Lower lobe of right lung (tissue), 2 donors: ENCODE data around the gene SF3B6. TPM values are rescaled to one million over a fixed set of nuclear protein-coding genes. Genes with fewer than 3 reads are reported as not detected.
"Not testable (repeated sequence)": the region's sequence is repeated elsewhere in the genome, so short reads cannot be mapped to it uniquely, and the experiment has no call there.

Experiments used
- ATAC-seq, 2 donors: fragments of 200-7000 bp; cut with Tn5 transposase; one replicate each; pipeline ENCODE4 v1.9.1; 2020 to 2022; ENCODE audit warnings: mild to moderate bottlenecking in 2 of 2, moderate library complexity in 2 of 2
- DNase-seq: peaks from one replicate; pipeline ENCODE4 v3.0.0-alpha.2; 2020
- H3K27ac ChIP-seq: fragments of 200-600 bp; one replicate; pipeline ENCODE4 v1.8.0; 2022
- H3K27me3 ChIP-seq: fragments of 200-600 bp; one replicate; pipeline ENCODE4 v1.8.0; 2022; ENCODE audit warnings: low read depth
- H3K36me3 ChIP-seq: fragments of 200-600 bp; one replicate; pipeline ENCODE4 v1.8.0; 2022; ENCODE audit warnings: mild to moderate bottlenecking
- H3K4me1 ChIP-seq: fragments of 200-600 bp; one replicate; pipeline ENCODE4 v1.8.0; 2022
- H3K4me3 ChIP-seq: fragments of 200-600 bp; one replicate; pipeline ENCODE4 v1.8.0; 2022; ENCODE audit warnings: mild to moderate bottlenecking
- H3K9me3 ChIP-seq: fragments of 200-600 bp; one replicate; pipeline ENCODE4 v1.8.0; 2022
- intact Hi-C: fragments of 100-400 bp; cut with DNase I; formaldehyde crosslinking; loops from one replicate; pipeline ENCODE4 v1.11.0; 2022
- total RNA-seq: library from RNA; stranded (reverse); fragmentation: NEBNext Ultra II Directional; extraction: Animal tissue kit (Norgen Biotek cat#: 25700); gene quantifications from one replicate; pipeline ENCODE4 v1.2.1, GENCODE V29; 2021
- TF ChIP-seq, protein P1 (sequence below): fragments of 200-600 bp; IDR thresholded peaks from one replicate; pipeline ENCODE4 v1.8.0; 2022; ENCODE audit warnings: antibody characterized with exemption, mild to moderate bottlenecking
- donor health status: DM: no; HTN: yes; CAD: no; lungs with severe emphysema.

The SF3B6 gene
- total RNA-seq, 1 donor from 2014 or later = 65.5 TPM

DNA sequence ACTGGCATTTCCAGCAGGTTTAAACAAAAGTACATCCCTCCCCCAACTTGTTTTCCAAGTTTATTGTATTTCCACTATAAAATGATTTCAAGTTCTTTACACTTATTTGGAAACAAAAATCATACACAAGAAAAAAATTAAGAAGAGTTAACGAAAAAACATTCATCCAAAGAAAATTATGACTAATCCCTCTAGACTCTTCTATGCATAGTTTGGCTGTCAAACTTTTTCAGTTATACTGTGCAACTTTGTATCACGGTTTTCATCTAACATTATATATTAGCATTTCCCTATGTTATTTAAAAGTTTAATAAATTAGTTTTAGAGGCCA, 29.6 kb downstream of the SF3B6 start:
- no peak for DNase-seq
- Histone ChIP-seq H3K9me3 (no peaks in the 10 kb centered on the region), H3K4me1 (peaks cover 30% of the 10 kb centered on the region), H3K27me3 (no peaks in the 10 kb centered on the region), H3K4me3 (peak overlapping the region; percentile 77), H3K36me3 (no peaks in the 10 kb centered on the region), H3K27ac (peak overlapping the region; percentile 56)
- intact Hi-C loops = no loop called here
- TF ChIP-seq, protein P1, sequence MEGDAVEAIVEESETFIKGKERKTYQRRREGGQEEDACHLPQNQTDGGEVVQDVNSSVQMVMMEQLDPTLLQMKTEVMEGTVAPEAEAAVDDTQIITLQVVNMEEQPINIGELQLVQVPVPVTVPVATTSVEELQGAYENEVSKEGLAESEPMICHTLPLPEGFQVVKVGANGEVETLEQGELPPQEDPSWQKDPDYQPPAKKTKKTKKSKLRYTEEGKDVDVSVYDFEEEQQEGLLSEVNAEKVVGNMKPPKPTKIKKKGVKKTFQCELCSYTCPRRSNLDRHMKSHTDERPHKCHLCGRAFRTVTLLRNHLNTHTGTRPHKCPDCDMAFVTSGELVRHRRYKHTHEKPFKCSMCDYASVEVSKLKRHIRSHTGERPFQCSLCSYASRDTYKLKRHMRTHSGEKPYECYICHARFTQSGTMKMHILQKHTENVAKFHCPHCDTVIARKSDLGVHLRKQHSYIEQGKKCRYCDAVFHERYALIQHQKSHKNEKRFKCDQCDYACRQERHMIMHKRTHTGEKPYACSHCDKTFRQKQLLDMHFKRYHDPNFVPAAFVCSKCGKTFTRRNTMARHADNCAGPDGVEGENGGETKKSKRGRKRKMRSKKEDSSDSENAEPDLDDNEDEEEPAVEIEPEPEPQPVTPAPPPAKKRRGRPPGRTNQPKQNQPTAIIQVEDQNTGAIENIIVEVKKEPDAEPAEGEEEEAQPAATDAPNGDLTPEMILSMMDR = no peak
- no peak for ATAC-seq

DNA sequence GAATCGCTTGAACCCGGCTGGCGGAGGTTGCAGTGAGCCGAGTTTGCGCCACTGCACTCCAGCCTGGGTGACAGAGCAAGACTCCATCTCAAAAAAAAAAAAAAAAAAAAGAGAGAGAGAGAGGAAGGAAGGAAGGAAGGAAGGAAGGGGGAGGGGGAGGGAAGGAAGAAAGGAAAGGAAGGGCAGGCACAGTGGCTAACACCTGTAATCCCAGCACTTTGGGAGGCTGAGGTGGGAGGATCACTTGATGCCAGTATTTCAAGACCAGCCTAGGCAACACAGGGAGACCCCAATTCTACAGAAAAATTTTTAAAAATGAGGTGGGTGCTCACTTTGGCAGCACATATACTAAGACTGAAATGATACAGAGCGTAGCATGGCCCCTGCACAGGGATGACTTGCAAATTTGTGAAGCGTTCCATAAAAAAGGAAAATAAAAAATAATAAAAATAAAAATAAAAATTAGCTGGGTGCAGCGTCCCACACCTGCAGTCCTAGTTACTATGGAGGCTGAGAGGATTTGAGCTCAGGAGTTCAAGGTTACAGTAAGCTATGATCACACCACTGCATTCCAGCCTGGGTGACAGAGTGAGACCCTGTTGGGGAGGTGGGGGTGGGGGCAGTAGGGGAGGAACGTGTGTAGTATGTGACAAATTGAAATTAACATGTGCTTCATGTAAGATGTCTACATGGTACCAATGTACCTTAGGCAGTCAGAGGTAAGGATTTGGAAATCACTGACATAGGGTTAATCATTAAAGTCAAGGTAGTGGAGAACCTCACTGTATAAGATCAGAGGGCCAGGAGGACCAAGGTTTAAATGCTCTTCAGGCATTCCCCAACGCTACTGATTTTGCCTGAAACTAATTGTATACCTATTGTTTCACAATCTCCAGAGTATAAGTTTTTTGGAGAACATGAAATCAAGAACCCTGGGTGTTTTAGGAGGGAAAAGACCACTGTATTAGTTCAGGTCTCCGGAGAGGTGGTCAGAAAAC, 30.3 kb downstream of the SF3B6 start:
- TF ChIP-seq, protein P1 = no peak
- H3K9me3 ChIP-seq = no peaks in the 10 kb centered on the region
- H3K4me3 ChIP-seq = peak overlapping the region; percentile 77
- H3K27me3 ChIP-seq = no peaks in the 10 kb centered on the region
- ATAC-seq = no peak
- H3K27ac ChIP-seq = no peak overlapping the region
- intact Hi-C loops = no loop called here
- H3K4me1 ChIP-seq = peaks cover 30% of the 10 kb centered on the region
- no peaks in the 10 kb centered on the region for H3K36me3 ChIP-seq
- no peak for DNase-seq

DNA sequence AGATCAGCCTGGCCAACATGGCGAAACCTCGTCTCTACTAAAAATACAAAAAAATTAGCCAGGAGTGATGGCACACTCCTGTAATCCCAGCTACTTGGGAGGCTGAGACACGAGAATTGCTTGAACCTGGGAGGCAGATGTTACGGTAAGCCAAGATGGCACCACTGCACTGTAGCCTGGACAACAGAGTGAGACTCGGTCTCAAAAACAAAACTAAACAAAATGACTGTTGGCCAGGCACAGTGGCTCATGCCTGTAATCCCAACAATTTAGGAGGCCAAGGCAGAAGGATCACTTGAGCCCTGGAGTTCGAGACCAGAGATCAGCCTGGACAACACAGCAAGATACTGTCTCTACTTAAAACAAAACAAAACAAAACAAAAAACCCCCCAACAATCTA, 33.0 kb downstream of the SF3B6 start:
- DNase-seq, H3K4me3 ChIP-seq, ATAC-seq, H3K27me3 ChIP-seq, intact Hi-C loops, H3K9me3 ChIP-seq, H3K27ac ChIP-seq: not testable (repeated sequence)
- Histone ChIP-seq H3K36me3 (peaks cover 15% of the 10 kb centered on the region), H3K4me1 (peaks cover 13% of the 10 kb centered on the region)

DNA sequence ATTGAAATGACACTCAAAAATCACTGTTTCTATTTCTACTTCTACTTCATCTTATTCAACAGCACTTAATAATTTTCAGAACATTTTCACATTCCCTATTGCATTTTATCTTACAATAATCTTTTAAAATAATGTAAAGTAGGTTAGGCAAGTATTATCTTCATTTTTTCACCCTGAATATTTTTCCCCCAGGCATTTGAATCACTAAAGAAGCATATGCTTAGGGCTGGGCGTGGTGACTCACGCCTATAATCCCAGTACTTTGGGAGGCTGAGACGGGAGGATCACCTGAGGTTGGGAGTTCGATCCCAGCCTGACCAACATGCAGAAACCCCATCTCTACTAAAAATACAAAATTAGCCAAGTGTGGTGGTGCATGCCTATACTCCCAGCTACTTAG, 35.6 kb downstream of the SF3B6 start:
- intact Hi-C loops = no loop called here
- no peak for ATAC-seq
- no peaks in the 10 kb centered on the region for H3K4me1 ChIP-seq
- H3K27me3 ChIP-seq = no peaks in the 10 kb centered on the region
- no peak overlapping the region for H3K27ac ChIP-seq
- H3K9me3 ChIP-seq = no peaks in the 10 kb centered on the region
- no peak overlapping the region for H3K4me3 ChIP-seq
- H3K36me3 ChIP-seq = peaks cover 33% of the 10 kb centered on the region
- TF ChIP-seq, protein P1 = no peak
- no peak for DNase-seq

DNA sequence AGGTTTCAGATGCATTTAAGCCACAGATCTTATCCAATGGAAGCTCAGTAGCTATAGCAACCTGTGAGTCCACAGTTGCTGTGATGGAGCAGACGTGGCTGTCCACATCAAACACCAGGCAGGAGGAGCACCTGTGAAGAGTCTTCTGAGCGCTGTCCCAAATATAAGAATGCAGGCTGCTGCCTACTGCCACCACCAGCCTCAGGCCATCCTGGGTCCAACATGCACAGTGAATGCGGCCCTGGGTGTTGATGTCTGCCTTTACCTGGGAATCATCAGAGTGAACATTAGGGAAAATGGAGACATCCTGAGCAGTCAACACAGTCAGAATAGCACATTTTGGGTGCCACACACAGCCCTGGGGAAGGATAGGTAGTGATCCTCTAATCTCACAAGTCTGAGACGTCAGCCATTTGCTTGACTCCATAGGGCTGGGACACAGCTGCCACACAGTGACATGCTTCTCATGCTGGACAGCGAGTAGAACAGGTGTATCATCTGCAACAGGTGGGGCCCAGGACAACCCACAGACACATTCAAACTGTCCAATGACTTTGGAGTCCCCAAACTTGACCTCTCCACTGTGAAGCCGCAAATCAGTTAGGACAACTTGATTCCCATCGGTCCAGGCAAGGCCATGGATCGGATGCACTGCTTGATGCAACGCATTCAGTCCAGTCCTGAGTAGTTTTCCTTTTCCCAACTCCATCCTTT, 37.2 kb downstream of the SF3B6 start:
- H3K9me3 ChIP-seq = no peaks in the 10 kb centered on the region
- peaks cover 33% of the 10 kb centered on the region for H3K36me3 ChIP-seq
- no peaks in the 10 kb centered on the region for H3K4me1 ChIP-seq
- TF ChIP-seq, protein P1 = no peak
- intact Hi-C loops = no loop called here
- DNase-seq = no peak
- no peak for ATAC-seq
- no peaks in the 10 kb centered on the region for H3K27me3 ChIP-seq
- no peak overlapping the region for H3K27ac ChIP-seq
- no peak overlapping the region for H3K4me3 ChIP-seq

DNA sequence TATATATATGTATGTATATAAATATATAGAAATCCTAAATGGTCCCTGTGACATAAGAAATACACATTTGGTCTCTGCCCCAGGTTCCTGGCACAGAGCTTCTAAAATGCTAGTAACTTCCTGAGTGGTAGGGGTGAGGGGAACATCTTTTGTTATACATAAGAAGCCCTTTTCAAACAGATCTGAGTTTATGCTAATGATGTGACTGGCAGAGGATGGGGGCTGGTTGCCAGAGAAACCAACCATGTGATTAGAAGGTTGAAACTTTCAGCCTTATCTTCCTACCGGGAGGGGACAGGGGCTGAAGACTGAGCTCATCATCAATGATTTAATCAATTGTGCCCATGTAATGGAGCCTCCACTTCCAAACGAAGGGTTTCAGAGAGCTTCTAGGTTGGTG, 49.9 kb downstream of the SF3B6 start:
- Histone ChIP-seq H3K36me3 (peaks cover 52% of the 10 kb centered on the region), H3K27ac (no peak overlapping the region), H3K4me1 (no peaks in the 10 kb centered on the region), H3K4me3 (no peak overlapping the region), H3K9me3 (no peaks in the 10 kb centered on the region), H3K27me3 (no peaks in the 10 kb centered on the region)
- no peak for ATAC-seq
- no peak for DNase-seq
- intact Hi-C loops = no loop called here
- TF ChIP-seq, protein P1 = no peak
